GM12865 (cell line): ENCODE measurements around the gene ARID3A.
A peak's percentile ranks its signal among the peaks of the same experiment; 100 is the strongest.

Experiments
- DNase-seq: peaks from one replicate; pipeline ENCODE4 v3.0.0; 2010; ENCODE audit warnings: low read depth
- H3K4me3 ChIP-seq: 2 replicates; pipeline ENCODE4 v1.5.1; 2011; ENCODE audit warnings: mild to moderate bottlenecking, low read depth, low read length, control low read depth
- TF ChIP-seq, protein P1 (sequence below): IDR thresholded peaks from 2 replicates; pipeline ENCODE4 v1.5.1; 2011; ENCODE audit warnings: low read length, control low read depth, low read depth, inconsistent platforms; ENCODE audit not compliant: insufficient read depth; ENCODE audit errors: missing control alignments

ARID3A gene

DNA sequence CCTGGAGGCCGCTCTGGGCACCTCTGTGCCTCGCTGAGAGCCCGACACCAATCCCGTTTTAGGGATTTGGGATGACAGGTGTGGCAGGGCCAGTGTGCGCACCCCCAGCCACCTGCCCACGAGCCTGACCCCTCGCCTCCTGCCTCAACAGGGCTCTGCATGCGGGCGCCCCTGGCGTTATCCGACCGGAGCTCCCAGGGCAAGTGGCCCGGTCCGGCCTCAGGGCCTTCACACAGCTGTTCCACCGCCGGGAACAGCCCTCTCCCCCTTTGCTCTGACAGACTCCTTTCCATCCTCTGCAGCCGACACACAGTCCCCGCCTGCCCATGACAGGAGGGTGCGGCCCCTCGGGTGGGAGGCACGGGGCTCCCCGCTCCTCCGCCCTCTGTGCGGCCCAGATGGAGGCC, 51.2 kb downstream of the ARID3A start:
- no peak for DNase-seq
- no peak overlapping the region for H3K4me3 ChIP-seq
- TF ChIP-seq, protein P1, sequence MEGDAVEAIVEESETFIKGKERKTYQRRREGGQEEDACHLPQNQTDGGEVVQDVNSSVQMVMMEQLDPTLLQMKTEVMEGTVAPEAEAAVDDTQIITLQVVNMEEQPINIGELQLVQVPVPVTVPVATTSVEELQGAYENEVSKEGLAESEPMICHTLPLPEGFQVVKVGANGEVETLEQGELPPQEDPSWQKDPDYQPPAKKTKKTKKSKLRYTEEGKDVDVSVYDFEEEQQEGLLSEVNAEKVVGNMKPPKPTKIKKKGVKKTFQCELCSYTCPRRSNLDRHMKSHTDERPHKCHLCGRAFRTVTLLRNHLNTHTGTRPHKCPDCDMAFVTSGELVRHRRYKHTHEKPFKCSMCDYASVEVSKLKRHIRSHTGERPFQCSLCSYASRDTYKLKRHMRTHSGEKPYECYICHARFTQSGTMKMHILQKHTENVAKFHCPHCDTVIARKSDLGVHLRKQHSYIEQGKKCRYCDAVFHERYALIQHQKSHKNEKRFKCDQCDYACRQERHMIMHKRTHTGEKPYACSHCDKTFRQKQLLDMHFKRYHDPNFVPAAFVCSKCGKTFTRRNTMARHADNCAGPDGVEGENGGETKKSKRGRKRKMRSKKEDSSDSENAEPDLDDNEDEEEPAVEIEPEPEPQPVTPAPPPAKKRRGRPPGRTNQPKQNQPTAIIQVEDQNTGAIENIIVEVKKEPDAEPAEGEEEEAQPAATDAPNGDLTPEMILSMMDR, result no peak

DNA sequence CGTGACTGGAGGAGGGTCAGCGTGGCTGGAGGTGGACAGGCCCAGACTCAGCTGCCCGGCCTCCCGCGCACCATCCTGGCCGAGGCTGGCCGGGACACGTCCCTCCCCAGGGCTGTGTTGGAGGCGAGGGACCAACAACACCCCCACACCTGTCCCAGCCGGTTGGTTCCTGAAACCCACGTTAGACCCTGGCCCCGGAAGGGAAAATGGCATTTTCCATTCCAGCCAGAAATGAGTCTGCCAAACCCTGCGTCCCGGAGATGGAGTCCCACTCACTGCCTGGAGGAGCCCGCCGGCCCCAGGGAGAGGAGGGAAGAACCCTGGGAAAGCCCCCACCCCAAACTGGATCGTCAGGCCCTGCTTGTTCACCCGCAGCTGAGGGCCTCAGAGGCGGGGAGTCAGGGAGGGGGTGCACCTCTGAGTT, 53.5 kb downstream of the ARID3A start:
- no peak overlapping the region for H3K4me3 ChIP-seq
- TF ChIP-seq, protein P1, result no peak
- DNase-seq, result peak; percentile 47

DNA sequence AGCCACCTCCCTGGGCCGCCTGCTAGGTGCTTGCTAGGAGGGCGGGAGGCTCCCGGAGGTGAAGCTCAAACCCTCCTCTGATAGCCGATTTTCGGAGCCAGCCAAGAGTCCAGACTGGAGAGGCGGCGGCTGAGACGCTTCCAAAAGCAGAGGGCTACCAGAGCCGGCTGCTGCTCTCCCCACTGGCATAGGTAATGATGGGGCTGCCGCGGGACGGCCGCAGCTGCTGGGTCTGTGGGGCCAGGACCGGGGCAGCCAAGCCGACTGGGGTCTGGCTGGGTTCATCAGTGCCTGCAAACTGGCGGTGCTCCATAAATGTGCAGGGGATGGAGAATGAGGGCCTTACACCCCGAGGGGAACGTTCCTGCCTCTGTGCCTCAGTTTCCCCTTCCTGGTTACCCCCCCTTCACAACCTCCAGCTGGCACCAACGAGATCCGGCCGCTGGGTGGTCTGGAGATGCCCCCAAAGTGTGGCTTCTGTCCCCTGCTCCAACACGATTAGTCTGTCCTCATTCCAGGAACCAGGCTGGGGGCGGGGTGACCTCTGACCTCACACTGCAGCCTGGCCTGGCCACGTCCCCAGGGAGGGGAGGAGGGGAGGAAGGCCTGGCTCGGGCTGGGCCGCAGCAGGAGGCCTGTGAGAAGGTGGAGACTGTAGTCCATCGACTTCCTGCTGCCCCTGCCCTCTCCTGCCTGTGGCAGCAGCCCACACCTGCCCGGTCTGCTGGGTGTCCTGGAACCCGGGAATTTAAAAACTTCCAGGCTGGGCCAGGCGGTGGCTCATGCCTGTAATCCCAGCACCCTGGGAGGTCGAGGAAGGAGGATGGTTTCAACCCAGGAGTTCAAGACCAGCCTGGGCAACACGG, 54.5 kb downstream of the ARID3A start:
- TF ChIP-seq, protein P1, result no peak
- no peak for DNase-seq
- H3K4me3 ChIP-seq, result no peak overlapping the region

DNA sequence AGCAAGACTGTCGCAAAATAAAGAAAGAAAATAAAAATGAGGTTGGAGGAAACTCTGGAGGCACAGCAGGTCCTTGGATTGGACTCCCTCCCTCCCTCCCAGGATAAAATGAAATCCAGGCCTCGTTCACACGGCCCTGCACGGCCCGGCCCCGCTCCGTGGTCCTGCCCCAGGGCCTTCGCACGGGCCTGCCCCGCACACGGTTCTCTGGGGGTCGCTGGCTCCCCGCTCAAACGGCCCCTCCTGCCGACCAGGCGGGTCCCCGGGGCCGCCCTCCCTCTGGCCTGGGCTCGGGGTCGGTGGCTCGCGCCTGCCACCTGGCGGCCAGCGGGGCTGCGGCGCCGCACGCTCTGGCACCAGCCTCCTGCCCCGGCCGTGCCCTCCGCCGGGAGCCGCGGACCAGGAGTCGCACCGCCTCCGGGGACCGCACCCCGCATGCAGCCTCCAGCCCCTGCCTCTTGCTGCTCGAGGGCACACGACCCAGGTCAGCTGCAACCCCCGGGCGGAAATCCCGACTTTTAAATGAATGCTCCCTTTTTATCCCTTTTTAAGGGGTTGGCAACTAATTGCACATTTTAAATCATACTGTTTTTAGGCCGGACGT, 56.8 kb downstream of the ARID3A start:
- DNase-seq, result peak; percentile 81
- TF ChIP-seq, protein P1, result peak; percentile 83
- no peak overlapping the region for H3K4me3 ChIP-seq

DNA sequence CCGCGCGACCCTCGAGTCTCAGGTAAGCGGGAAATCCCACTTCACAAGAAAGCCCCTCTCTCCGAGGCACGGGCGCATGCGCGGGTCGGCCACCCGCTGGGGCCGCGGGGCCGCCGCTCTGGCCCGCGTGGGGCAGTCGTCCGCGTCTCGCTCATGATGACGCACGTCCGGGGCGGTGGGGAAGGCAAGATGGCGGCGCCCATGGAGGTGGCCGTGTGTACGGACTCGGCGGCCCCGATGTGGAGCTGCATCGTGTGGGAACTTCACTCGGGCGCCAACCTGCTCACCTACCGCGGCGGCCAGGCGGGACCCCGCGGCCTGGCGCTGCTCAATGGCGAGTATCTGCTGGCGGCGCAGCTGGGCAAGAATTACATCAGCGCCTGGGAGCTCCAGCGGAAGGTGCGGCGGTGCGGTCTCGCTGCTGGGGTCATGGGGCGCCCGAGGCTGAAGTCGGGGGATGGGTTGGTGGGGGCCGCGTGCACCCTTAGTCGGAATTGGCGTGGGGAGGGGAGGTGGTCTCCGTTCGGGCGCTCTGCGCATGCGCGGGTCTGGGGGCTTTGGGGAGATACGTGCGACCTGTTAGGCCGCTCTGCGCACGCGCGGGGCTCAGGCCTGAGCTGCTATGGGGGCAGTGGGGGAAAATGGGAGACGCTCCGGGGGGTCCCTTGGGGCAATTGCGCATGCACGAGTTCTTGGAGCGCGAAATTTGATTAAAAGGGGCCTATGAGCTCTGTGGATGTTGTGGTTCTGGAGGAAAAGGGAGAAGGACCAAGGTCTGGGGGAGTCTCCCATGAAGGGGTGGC, 58.5 kb downstream of the ARID3A start, which contains the start of gene WDR18:
Gene WDR18, plus strand, starts transcription at position 181 of the 803 bp plus-strand sequence. Its CDS starts 9 bp downstream, at position 190.
- TF ChIP-seq, protein P1, result peak; percentile 12
- peak; percentile 94 for DNase-seq

DNA sequence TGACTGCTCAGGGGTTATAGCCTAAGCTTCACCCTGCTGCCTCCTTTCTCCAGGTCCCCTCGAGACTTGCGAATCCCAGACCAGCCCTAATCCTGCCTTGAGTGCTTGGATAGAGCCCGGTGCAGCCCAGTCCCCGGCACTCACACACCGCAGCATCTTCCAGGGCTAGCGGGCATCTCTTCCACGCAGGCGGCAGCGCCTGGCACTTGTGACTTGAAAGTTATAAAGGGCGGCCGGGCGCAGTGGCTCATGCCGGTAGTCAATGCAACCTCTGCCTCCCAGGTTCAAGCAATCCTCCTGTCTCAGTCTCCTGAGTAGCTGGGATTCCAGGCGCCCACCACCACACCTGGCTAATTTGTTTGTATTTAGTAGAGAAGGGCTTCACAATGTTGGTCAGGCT, 60.2 kb downstream of the ARID3A start:
- TF ChIP-seq, protein P1, result no peak
- no peak for DNase-seq
- H3K4me3 ChIP-seq, result no peak overlapping the region

More for the DNA sequence above, 58.5 kb downstream of the ARID3A start, which contains the start of gene WDR18:
- peak within 1 kb of the TSS; percentile 82 for H3K4me3 ChIP-seq
